GM12864 (cell line): Measurements from ENCODE around the gene ENTREP3.

Experiments
- DNase-seq: peaks from one replicate; pipeline ENCODE4 v3.0.0-alpha.2; 2011; ENCODE audit warnings: low read depth
- H3K4me3 ChIP-seq: 2 replicates; pipeline ENCODE4 v1.5.1; 2011; ENCODE audit warnings: mild to moderate bottlenecking, low read depth, low read length, control low read depth
- CTCF ChIP-seq: IDR thresholded peaks from 2 replicates; pipeline ENCODE4 v1.5.1; 2011; ENCODE audit warnings: low read depth, mild to moderate bottlenecking, moderate library complexity, low read length, control low read depth, inconsistent platforms; ENCODE audit errors: missing control alignments

The ENTREP3 gene

GRCh38 chr1:155255243-155256007 is at the start of gene ENTREP3:
Gene ENTREP3 (minus strand): TSS chr1:155255483. CDS start chr1:155254877, 606 bp downstream.
- peak within 1 kb of the TSS; percentile 59 for H3K4me3 ChIP-seq
- no peak for TF ChIP-seq CTCF
- no peak for DNase-seq

GRCh38 chr1:155304558-155305063 is 49.3 kb upstream of the ENTREP3 start:
- TF ChIP-seq CTCF: no peak
- DNase-seq: no peak

GRCh38 chr1:155301342-155301841 is 46.1 kb upstream of the ENTREP3 start, which contains the start of gene PKLR:
Gene PKLR (minus strand): TSS chr1:155301438. CDS start chr1:155301395, 43 bp downstream.
- no peak for TF ChIP-seq CTCF
- H3K4me3 ChIP-seq: no peak within 1 kb of the TSS
- DNase-seq: no peak

More at GRCh38 chr1:155304558-155305063, 49.3 kb upstream of the ENTREP3 start:
- no peak overlapping the region for H3K4me3 ChIP-seq

GRCh38 chr1:155300553-155301329 is 45.5 kb upstream of the ENTREP3 start:
- no peak for TF ChIP-seq CTCF
- H3K4me3 ChIP-seq: no peak overlapping the region
- no peak for DNase-seq

GRCh38 chr1:155300024-155300423 is 44.7 kb upstream of the ENTREP3 start:
- no peak for TF ChIP-seq CTCF
- no peak for DNase-seq
- no peak overlapping the region for H3K4me3 ChIP-seq

GRCh38 chr1:155297384-155297783 is 42.1 kb upstream of the ENTREP3 start:
- no peak for DNase-seq
- no peak overlapping the region for H3K4me3 ChIP-seq
- TF ChIP-seq CTCF: no peak
